Measurements from ENCODE around the gene FARSA.

- TF ChIP-seq CTCF (IDR thresholded peaks at IDR 0.05): no peak
- TF ChIP-seq POLR2A (IDR thresholded peaks at IDR 0.05): no peak
These were observed 47.5 kb downstream of the FARSA start for GRCh38 chr19:12885749-12886650.
